ENCODE data around the gene CLASP1.
"Not testable (repeated sequence)": the region's sequence is repeated elsewhere in the genome, so short reads cannot be mapped to it uniquely, and the experiment has no call there.

The CLASP1 gene

GRCh38 chr2:121617042-121617599 lies 32.1 kb downstream of the CLASP1 start:
- no peak for DNase-seq (ENCODE audit: low read depth)

GRCh38 chr2:121613774-121614173 lies 35.5 kb downstream of the CLASP1 start:
- DNase-seq (ENCODE audit: low read depth) = no peak

- no peak for DNase-seq (ENCODE audit: low read depth)
Measured at GRCh38 chr2:121613152-121613551, 36.1 kb downstream of the CLASP1 start.

- no peak for DNase-seq (ENCODE audit: low read depth)
Measured at GRCh38 chr2:121611730-121612705, 37.2 kb downstream of the CLASP1 start.

GRCh38 chr2:121611048-121611649 lies 38.1 kb downstream of the CLASP1 start:
- not testable (repeated sequence) for DNase-seq (ENCODE audit: low read depth)

DNA sequence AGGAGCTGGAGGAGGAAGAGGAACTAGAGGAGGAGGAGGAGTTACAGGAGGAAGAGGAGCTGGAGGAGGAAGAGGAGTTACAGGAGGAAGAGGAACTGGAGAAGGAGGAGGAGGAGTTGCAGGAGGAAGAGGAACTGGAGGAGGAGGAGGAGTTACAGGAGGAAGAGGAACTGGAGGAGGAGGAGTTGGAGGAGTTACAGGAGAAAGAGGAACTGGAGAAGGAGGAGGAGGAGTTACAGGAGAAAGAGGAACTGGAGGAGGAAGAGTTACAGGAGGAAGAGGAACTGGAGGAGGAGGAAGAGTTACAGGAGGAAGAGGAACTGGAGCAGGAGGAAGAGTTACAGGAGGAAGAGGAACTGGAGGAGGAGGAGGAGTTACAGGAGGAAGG lies 38.8 kb downstream of the CLASP1 start:
- DNase-seq (ENCODE audit: low read depth) = not testable (repeated sequence)

DNA sequence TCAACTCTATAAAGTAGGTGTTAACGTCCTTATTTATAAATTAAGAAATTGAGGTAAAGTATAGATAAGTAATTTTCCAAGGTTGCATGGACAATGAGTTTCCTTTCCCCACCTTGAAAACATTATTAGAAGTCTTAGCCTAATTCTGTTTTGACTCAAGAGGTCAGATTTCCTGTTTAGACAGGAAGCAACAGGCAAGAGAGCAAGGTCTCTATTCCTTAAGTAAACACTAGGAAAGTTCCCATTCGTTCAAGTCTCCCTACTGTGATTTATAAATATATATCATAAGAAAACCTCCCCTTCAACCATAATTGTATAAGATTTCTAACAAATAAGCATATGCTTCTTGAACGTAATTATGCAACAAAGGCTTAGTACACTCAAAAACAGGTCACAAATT lies 40.3 kb downstream of the CLASP1 start:
- DNase-seq (ENCODE audit: low read depth) = no peak

GRCh38 chr2:121608367-121608766 lies 40.9 kb downstream of the CLASP1 start:
- DNase-seq (ENCODE audit: low read depth) = no peak

DNA sequence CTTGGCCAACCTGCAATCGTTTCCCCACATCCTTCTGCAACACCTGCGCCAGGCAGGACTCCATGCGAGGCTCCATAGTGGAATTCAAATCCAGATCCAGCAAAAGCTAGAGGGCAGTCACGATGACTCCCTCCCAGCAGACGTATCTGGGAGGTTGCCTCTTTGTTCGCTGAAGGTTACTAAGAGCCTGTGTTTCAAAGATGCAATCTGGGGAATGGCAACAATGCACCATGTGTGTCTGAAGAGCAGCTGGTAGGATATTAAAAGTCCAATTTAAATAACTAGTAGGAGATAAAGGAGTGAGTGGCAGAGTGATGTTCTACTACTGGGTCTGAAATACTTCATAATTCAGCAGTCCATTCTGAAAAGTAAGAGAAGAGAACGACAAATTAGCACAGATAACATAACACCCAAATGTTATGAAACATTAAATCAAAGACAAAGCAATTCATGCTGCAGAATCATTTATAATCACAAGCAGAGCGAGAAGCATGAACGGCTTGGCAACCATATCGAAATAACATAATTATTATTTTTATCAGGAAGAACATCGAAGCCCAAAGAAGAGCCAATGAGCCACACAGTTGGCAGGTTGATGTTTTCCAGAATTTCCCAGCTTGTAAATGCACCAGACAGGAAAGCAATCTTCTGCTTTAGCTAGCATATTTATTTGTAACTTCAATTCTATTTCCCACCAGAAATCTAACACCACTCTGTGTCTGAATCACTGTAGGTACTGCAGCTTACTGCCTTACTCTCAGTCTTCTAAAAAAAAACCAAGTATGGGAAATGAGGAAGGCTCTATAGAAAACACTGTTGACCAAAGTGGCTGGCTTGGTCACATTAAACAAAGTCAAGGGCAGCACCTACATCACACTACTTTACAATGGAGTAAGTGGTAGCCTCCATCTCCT lies 43.2 kb downstream of the CLASP1 start:
- no peak for DNase-seq (ENCODE audit: low read depth)

DNA sequence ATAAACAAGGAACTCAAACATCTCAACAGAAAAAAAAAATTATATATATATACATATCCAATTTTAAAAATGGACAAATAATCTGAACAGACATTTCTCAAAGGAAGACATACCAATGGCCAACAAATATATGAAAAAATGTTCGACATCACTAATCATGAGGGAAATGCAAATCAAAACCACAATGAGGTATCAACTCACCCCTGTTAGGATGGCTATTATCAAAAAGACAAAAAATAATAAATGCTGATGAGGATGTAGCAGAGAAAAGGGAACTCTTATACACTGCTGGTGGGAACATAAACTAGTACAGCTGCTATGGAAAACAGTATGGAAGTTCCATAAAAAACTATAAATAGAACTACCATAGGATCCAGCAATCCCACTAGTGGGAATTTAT lies 46.1 kb downstream of the CLASP1 start:
- DNase-seq (ENCODE audit: low read depth) = no peak

GRCh38 chr2:121599963-121600651 lies 49.2 kb downstream of the CLASP1 start:
- DNase-seq (ENCODE audit: low read depth) = no peak

- no peak for DNase-seq (ENCODE audit: low read depth)
Measured at GRCh38 chr2:121598087-121598486, 51.2 kb downstream of the CLASP1 start.

DNA sequence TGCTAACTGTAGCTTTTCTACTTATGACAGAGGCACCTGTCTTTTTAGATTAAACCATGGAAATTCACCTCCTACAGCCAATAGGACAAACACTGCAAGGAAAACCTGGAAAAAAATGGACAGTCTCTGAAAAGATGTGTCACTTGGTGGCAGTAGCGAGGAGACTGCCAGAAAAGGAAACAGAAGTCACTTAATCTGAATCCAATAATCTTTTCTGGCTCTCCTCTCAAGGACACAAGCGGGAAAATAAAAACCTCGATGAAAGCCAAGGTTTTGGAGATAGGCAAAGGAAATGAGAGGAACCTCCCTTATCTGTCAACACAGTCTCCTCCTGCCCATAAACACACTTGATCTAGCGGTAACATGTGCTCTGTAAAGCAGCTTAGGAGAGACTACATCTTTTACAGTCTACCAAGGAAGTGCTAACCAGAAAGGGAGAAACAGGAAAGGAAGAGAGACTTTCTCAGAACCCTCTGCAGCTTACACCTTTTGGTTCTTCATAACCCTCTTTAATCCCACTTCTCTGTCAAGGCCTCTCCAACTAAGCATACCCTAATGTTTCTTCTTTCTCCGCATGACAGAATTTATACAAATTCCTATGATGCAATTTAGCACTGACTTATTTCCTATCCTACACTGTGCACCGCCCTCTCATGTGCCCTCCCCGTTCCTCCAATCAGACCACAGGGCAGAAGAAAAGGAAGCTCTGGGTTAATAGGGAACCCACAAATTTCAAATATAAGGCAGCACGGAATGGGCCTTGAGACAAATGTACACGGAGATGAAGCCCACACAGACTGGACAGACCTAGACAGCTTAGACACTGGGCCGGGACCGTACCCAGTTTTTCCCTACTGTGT lies 52.8 kb downstream of the CLASP1 start:
- peak; percentile 49 for DNase-seq (ENCODE audit: low read depth)

GRCh38 chr2:121595012-121595891 lies 54.0 kb downstream of the CLASP1 start:
- no peak for DNase-seq (ENCODE audit: low read depth)

GRCh38 chr2:121591199-121591598 lies 58.1 kb downstream of the CLASP1 start:
- DNase-seq (ENCODE audit: low read depth) = no peak

DNA sequence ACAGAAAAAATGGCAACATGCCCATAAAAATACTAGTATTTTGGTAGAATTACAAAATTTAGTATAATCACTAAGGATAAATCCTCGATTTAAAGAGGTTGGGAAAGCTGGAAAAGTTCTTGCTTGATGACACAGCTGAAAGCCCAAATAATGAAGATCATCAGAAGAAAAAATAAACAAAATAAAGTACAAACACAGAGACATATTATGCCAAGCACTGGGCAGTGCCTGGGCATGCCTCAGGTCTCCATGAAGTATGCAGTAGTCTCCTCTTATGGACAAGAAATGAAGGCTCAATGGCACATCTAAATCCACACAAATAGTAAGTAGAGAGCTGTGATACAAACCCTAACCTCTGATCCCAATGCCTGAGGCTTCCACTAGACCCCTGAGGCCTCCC lies 60.9 kb downstream of the CLASP1 start:
- no peak for DNase-seq (ENCODE audit: low read depth)

DNA sequence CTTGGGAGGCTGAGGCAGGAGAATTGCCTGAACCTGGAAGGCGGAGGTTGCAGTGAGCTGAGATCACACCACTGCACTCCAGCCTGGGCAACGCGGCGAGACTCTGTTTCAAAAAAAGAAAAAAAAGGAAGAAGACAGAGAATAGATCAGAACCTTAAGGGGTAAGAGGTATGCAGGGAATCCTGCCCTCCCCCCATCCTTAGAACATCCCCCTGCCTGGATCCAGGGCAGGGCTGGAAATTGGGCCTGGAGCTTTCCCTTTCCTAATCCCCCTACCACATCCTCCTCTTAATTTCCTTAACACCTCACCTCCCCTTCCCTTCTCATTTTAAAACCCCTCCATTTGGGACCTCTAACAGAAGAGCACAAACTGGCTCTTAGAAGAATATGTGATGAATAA lies 62.1 kb downstream of the CLASP1 start:
- DNase-seq (ENCODE audit: low read depth) = no peak

DNA sequence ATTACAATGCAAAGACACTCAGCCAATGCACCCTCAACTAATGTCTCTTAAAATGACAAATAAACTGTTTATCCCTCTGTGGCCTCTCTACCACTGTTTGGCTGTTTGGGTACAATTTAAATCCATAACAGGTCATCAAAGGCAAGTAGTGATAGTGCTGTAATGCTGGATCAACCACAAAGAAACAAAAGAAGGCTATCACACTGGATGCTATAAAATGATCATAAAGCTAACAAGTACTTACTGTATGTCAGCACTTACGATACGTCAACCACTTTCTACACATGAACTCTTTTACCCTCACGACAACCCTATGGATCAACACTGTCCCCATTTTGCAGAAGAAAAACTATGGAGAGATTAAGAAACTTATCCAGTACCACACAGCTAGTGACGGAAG lies 64.5 kb downstream of the CLASP1 start:
- DNase-seq (ENCODE audit: low read depth) = no peak

- DNase-seq (ENCODE audit: low read depth) = no peak
Measured at GRCh38 chr2:121583555-121583954, 65.7 kb downstream of the CLASP1 start.

All from HS-5 (cell line).